HK-2 (cell line): Measurements from ENCODE around the gene MBP.

Source experiments
- DNase-seq: peaks from one replicate; pipeline ENCODE4 v3.0.0-alpha.2; 2018; ENCODE audit not compliant: unreplicated experiment

The MBP gene

DNA sequence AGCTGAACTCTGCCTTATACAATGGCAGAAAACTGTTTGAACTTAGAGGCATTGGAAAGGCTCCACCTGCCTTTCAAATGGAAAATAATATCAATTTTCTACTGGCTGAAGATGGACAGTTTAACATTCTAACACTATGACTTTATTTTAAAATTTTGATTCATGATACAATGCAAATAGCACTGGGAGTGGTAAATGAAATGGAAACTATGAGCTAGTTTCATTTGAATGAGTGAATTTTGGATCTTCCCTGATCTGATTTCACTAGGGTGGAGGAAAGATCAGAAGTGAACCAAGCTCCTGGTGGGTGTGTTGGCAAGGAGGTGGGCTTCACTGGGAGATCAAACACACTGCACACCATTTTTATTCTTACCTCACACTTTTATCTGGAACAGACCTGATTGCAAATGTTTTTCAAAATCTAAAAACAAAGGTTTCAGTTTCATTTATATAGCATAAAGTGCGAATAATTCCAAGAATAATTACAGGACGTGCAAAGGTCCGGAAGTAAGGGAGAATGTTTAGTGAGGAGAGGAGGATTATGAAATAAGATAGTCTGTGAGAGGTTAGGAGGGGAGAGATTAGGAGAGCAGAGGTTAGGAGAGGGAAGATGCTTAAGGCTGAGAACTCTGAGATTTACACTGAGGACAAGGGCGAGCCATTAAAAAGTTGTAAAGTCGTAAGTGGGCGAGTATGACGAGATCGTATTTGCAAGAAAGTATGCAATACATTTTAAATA, 18.6 kb upstream of the MBP start:
- no peak for DNase-seq

DNA sequence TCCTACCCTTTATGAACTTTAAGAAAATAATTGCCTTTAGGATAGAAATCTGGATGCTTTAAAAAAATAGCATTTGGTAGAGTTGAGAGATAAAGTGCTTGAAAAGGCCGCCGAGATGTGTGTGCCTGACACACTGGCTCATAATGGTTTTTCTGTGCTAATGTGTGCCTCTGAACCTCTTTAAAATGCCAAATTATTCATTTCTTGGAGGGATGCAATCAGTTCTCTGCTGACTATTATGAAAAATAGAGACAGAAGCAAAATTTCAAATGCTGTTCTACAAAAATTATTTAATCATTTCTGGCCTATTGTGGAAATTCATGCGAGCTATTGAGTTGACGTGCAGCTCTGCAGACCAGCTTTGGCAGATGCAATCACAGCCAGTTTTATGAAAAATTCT, 18.0 kb upstream of the MBP start:
- no peak for DNase-seq

- DNase-seq = no peak
Observed at GRCh38 chr18:77148289-77148688, 15.7 kb upstream of the MBP start.

DNA sequence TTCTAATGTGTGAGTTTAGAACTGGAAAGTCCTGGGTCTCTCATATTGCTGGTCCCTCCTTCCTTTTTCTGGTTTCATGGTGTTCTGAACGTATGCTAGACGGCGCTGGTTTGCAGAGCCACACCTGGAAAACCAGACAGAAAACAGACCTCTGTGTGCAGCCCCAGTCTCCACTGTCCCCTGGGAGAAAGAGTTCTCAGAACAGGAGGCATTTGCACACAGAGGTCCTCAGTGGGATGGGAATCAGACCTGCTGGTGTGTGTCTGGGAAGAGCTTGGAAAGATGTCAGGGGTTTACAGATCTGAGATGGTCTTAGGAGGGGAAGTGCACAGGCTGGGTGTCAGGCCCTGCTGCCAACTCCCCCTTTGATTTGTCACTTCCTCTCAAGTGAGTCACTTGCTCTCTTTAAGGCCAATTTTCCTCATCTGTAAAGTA, 14.9 kb upstream of the MBP start:
- DNase-seq = no peak

GRCh38 chr18:77146249-77147080, 13.9 kb upstream of the MBP start:
- DNase-seq = no peak

DNA sequence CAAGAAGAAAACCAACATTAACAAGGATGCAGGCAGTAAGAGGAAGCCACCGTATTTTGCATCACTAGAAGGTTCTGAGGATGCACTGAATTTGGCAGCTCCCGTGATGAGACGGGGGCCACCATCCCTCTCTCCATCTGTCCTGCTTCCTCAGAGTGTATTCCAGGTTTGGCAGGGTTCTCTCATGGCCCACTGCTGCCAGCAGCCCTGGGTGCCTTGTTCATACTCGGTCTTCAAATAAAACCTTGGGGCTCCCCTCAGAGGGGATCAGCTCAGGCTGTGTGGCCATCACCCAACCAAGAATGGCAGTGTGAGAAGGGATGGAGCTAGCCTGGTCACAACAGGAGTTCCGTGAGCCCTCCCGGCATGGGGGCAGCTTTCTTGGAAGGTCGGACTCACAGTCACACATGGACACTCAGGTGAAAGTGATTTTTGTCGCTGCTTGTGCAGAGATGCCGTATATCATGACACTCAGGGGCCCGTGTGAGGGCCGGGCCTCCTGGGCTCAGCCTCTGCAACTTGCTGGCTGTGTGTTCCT, 12.8 kb upstream of the MBP start:
- DNase-seq = no peak

- no peak for DNase-seq
Observed at GRCh38 chr18:77144451-77145118, 12.0 kb upstream of the MBP start.

- DNase-seq = no peak
Observed at GRCh38 chr18:77144046-77144445, 11.5 kb upstream of the MBP start.

- DNase-seq = no peak
Observed at GRCh38 chr18:77143196-77143595, 10.6 kb upstream of the MBP start.

GRCh38 chr18:77141401-77142118, 9.0 kb upstream of the MBP start:
- no peak for DNase-seq

DNA sequence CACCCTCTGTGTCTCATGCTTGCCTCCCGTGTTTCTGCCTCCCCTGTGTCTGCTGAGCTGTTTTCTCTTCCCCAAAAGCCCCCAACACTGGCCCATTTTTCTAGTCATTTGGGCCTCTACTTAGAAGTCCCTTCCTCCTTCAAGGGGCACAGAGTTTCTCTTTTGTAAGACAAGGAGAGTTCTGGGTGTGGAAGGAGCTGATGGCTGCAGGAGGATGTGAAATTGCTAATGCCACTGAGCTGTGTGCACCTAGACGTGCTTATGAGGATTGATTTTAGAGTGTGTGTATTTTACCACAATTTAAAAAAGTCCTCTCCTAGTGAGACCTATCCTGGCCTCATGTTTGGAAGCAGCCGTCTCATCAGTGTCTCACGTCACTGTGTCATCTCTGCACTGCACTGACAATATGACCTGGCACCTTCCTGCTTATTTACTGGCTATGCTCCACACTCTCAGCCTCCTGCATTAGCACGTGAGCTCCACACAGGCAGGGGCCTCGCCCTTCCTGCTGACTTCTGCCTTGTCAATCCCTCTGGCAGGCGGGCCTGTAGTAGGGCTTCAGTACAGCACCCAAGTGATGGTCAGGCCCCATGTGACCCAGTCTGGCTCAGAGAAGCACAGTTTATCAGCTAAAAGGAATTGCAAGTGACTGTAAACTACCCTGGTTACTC, 8.0 kb upstream of the MBP start:
- no peak for DNase-seq

DNA sequence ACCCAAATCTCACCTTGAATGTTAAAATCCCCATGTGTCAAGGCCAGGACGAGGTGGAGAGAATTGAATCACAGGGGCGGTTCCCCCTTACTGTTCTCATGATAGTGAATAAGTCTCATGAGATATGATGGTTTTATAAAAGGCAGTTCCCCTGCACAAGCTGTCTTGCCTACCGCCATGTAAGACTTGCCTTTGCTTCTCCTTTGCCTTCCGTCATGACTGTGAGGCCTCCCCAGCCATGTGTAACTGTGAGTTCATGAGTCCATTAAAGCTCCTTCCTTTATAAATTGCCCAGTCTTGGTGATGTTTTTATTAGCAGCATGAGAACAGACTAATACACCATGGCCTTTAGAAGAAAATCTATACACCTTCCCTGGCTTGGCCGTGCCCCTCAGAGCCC, 7.4 kb upstream of the MBP start:
- no peak for DNase-seq

- DNase-seq = no peak
Observed at GRCh38 chr18:77139619-77140018, 7.0 kb upstream of the MBP start.

DNA sequence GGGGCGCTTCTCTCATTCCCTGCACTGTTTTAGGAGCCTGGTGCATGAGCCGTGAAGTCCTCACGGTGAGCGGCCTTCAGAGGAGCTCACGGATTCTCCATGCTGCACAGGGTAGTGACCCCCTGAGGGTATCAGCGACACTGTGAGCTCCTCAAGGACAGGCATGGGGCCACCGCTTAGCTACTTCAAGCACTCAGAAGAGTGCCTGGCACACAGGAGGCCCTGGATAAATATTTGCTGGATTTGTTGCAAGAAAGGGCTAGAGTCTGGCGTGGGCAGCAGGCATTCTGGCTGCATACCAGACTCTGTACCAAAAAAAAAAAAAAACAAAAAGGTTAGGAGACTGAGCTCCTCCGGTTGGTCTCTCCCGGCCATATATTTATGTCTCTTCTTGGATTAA, 5.7 kb upstream of the MBP start:
- DNase-seq = no peak

GRCh38 chr18:77137851-77138250, 5.3 kb upstream of the MBP start:
- no peak for DNase-seq

DNA sequence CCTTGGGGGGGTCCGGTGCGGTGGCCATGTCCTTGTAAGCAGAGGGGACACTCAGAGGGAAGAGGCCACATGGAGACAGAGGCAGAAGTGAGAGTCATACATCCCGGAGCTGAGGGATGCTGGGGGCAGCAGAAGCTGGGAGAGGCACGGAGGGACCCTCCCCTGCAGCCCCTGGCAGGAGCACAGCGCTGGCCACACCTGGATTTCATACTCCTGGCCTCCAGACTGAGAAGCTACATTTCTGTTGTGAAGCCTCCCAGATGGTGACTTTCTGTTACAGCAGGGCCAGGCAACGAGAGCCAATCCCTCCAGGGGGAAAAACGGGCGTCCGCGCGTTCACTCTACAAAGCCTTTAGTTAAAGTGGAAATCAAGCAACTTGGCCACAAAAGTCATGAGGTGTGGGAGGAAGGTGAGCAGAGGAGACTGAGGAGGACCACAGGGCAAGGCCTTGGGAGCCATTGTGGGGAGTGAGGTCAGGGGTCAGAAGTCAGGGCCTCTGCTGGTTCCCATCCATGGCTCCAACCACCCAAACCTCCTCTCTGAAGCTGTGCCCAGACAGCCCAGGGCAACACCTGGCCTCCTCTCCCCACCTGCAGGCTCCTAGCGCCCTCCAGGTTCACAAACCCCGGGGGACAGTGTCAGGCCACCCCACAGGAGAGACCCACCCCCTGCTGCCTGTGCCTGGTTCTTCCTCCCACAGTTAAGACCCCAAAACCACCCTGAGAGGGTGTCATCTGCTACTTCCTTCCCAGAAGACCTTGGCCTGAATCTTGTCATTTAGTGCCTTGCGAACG, 4.5 kb upstream of the MBP start:
- no peak for DNase-seq

GRCh38 chr18:77136076-77136718, 3.6 kb upstream of the MBP start:
- DNase-seq = no peak

DNA sequence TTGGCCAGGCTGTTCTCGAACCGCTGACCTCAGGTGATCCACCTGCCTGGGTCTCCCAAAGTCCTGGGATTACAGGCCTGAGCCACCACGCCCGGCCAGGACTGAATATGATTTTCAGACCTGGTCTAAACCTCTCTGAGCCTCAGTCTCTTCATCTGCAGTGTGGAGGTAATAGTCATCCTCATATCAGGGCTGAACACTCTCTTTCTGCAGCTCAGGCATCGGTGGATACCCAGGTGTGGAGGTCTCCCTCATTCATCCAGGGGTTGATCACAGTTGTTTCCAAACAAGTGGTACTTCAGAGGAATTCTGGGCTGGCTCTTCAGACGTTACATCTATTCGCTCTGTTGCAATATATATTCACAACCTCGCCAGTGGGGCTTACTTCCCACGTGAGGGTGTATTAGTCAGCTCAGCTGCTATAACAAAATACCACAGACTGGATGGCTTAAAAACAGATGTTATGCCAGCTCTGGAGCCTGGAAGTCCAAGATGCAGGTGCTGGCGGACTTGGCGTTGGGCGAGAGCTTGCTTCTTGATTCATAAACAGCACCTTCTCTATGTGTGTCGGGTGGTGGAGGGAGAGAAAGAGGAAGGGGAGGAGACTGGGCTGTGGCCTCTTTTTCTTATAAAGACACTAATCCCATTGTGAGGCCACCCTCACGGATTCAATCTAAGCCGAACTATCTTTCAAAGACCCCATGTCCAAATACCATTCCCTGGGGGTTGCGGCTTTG, 2.9 kb upstream of the MBP start:
- DNase-seq = no peak

GRCh38 chr18:77134611-77135010, 2.0 kb upstream of the MBP start:
- no peak for DNase-seq
